ENCODE data around the gene MLXIPL.
"Not testable (repeated sequence)": the region's sequence is repeated elsewhere in the genome, so short reads cannot be mapped to it uniquely, and the experiment has no call there.

Gene MLXIPL

GRCh38 chr7:73550093-73550492, 74.2 kb downstream of the MLXIPL start:
- not testable (repeated sequence) for H2BK5ac ChIP-seq (ENCODE audit: low read length); DNase-seq; H2BK120ac ChIP-seq (ENCODE audit: low read depth, low read length); H3K79me1 ChIP-seq (ENCODE audit: low read length); H4K8ac ChIP-seq (ENCODE audit: low read depth, low read length); H3K9ac ChIP-seq (ENCODE audit: low read length); H3K23ac ChIP-seq (ENCODE audit: low read length); H3K79me2 ChIP-seq (ENCODE audit: control insufficient read depth, insufficient read depth, low read length); H3K18ac ChIP-seq (ENCODE audit: low read length); H3K36me3 ChIP-seq (ENCODE audit: control insufficient read depth, insufficient read depth, low read length); H3K4me3 ChIP-seq (ENCODE audit: low read length); H2BK15ac ChIP-seq (replicated peaks; ENCODE audit: low read depth); H4K5ac ChIP-seq (ENCODE audit: low read length); H3K27ac ChIP-seq (ENCODE audit: low read depth, low read length); H3K27me3 ChIP-seq (ENCODE audit: insufficient read depth, low read length, poor library complexity); H3K4me1 ChIP-seq (ENCODE audit: control insufficient read depth, low read depth, low read length); H3K4me2 ChIP-seq (ENCODE audit: low read length); H2AK5ac ChIP-seq (ENCODE audit: low read length); H3K56ac ChIP-seq (ENCODE audit: low read length); H3K4ac ChIP-seq (ENCODE audit: low read depth, low read length)
- WGBS (ENCODE audit: extremely low coverage, insufficient coverage, low lambda C conversion rate) = no CpG with 5 or more reads among the region's 5 CpGs

- Histone ChIP-seq H4K8ac (ENCODE audit: low read depth, low read length) (no peak overlapping the region), H2BK15ac (replicated peaks; ENCODE audit: low read depth) (no peak overlapping the region), H3K4me2 (ENCODE audit: low read length) (no peak overlapping the region), H3K9ac (ENCODE audit: low read length) (no peak overlapping the region), H3K79me1 (ENCODE audit: low read length) (peaks cover 2% of the 10 kb centered on the region), H3K79me2 (ENCODE audit: control insufficient read depth, insufficient read depth, low read length) (peaks cover 3% of the 10 kb centered on the region), H3K36me3 (ENCODE audit: control insufficient read depth, insufficient read depth, low read length) (peaks cover 3% of the 10 kb centered on the region), H2BK5ac (ENCODE audit: low read length) (no peak overlapping the region), H3K4ac (ENCODE audit: low read depth, low read length) (no peak overlapping the region), H4K5ac (ENCODE audit: low read length) (no peak overlapping the region), H2AK5ac (ENCODE audit: low read length) (no peak overlapping the region), H3K18ac (ENCODE audit: low read length) (no peak overlapping the region), H3K27me3 (ENCODE audit: insufficient read depth, low read length, poor library complexity) (no peaks in the 10 kb centered on the region), H2BK120ac (ENCODE audit: low read depth, low read length) (no peak overlapping the region), H3K56ac (ENCODE audit: low read length) (no peak overlapping the region), H3K4me3 (ENCODE audit: low read length) (no peak overlapping the region), H3K23ac (ENCODE audit: low read length) (no peak overlapping the region), H3K4me1 (ENCODE audit: control insufficient read depth, low read depth, low read length) (no peaks in the 10 kb centered on the region), H3K27ac (ENCODE audit: low read depth, low read length) (no peak overlapping the region)
- WGBS (ENCODE audit: extremely low coverage, insufficient coverage, low lambda C conversion rate) = no CpG with 5 or more reads among the region's 4 CpGs
- no peak for DNase-seq
Observed at GRCh38 chr7:73549176-73549575, 75.1 kb downstream of the MLXIPL start.

GRCh38 chr7:73547841-73548240, 76.5 kb downstream of the MLXIPL start:
- H3K27me3 ChIP-seq (ENCODE audit: insufficient read depth, low read length, poor library complexity) = no peaks in the 10 kb centered on the region
- H3K56ac ChIP-seq (ENCODE audit: low read length) = no peak overlapping the region
- H3K4ac ChIP-seq (ENCODE audit: low read depth, low read length) = no peak overlapping the region
- no peaks in the 10 kb centered on the region for H3K79me2 ChIP-seq (ENCODE audit: control insufficient read depth, insufficient read depth, low read length)
- WGBS (ENCODE audit: extremely low coverage, insufficient coverage, low lambda C conversion rate) = no CpG with 5 or more reads among the region's 9 CpGs
- H3K18ac ChIP-seq (ENCODE audit: low read length) = no peak overlapping the region
- no peak overlapping the region for H3K23ac ChIP-seq (ENCODE audit: low read length)
- H2BK15ac ChIP-seq (replicated peaks; ENCODE audit: low read depth) = no peak overlapping the region
- H2AK5ac ChIP-seq (ENCODE audit: low read length) = no peak overlapping the region
- no peaks in the 10 kb centered on the region for H3K4me1 ChIP-seq (ENCODE audit: control insufficient read depth, low read depth, low read length)
- H3K79me1 ChIP-seq (ENCODE audit: low read length) = no peaks in the 10 kb centered on the region
- DNase-seq = no peak
- no peak overlapping the region for H4K5ac ChIP-seq (ENCODE audit: low read length)
- peaks cover 3% of the 10 kb centered on the region for H3K36me3 ChIP-seq (ENCODE audit: control insufficient read depth, insufficient read depth, low read length)
- no peak overlapping the region for H3K4me3 ChIP-seq (ENCODE audit: low read length)
- H2BK5ac ChIP-seq (ENCODE audit: low read length) = no peak overlapping the region
- H2BK120ac ChIP-seq (ENCODE audit: low read depth, low read length) = no peak overlapping the region
- no peak overlapping the region for H3K4me2 ChIP-seq (ENCODE audit: low read length)
- H3K9ac ChIP-seq (ENCODE audit: low read length) = no peak overlapping the region
- no peak overlapping the region for H3K27ac ChIP-seq (ENCODE audit: low read depth, low read length)
- H4K8ac ChIP-seq (ENCODE audit: low read depth, low read length) = no peak overlapping the region

- Histone ChIP-seq H3K27me3 (ENCODE audit: insufficient read depth, low read length, poor library complexity) (no peaks in the 10 kb centered on the region), H2BK15ac (replicated peaks; ENCODE audit: low read depth) (no peak overlapping the region), H3K4me3 (ENCODE audit: low read length) (no peak overlapping the region), H3K79me1 (ENCODE audit: low read length) (no peaks in the 10 kb centered on the region), H3K23ac (ENCODE audit: low read length) (no peak overlapping the region), H3K4me2 (ENCODE audit: low read length) (no peak overlapping the region), H2AK5ac (ENCODE audit: low read length) (no peak overlapping the region), H3K4me1 (ENCODE audit: control insufficient read depth, low read depth, low read length) (no peaks in the 10 kb centered on the region), H4K5ac (ENCODE audit: low read length) (no peak overlapping the region), H3K36me3 (ENCODE audit: control insufficient read depth, insufficient read depth, low read length) (peaks cover 2% of the 10 kb centered on the region), H3K18ac (ENCODE audit: low read length) (no peak overlapping the region), H3K9ac (ENCODE audit: low read length) (no peak overlapping the region), H3K4ac (ENCODE audit: low read depth, low read length) (no peak overlapping the region), H3K56ac (ENCODE audit: low read length) (no peak overlapping the region), H3K79me2 (ENCODE audit: control insufficient read depth, insufficient read depth, low read length) (no peaks in the 10 kb centered on the region), H4K8ac (ENCODE audit: low read depth, low read length) (no peak overlapping the region), H2BK5ac (ENCODE audit: low read length) (no peak overlapping the region), H3K27ac (ENCODE audit: low read depth, low read length) (no peak overlapping the region), H2BK120ac (ENCODE audit: low read depth, low read length) (no peak overlapping the region)
- no peak for DNase-seq
- WGBS (ENCODE audit: extremely low coverage, insufficient coverage, low lambda C conversion rate) = no CpG with 5 or more reads among the region's 2 CpGs
Observed at GRCh38 chr7:73544678-73545077, 79.6 kb downstream of the MLXIPL start.
